Vagina (tissue), 2 donors: Measurements from ENCODE around the gene EBF3. TPM values are rescaled to one million over a fixed set of nuclear protein-coding genes. Genes with fewer than 3 reads are reported as not detected.

Experiments used
- DNase-seq, 2 donors: peaks; one replicate each; pipeline ENCODE4 v3.0.0-alpha.2; 2017; ENCODE audit errors: extremely low spot score in 2 of 2
- H3K27ac ChIP-seq: fragments of 200-600 bp; sonication (generic); one replicate; pipeline ENCODE4 v1.5.1; 2019
- H3K27me3 ChIP-seq: fragments of 200-600 bp; sonication (generic); one replicate; pipeline ENCODE4 v1.5.1; 2019
- H3K36me3 ChIP-seq, 2 donors: fragments of 200-600 bp; sonication (generic); one replicate each; pipeline ENCODE4 v1.5.1; 2017 to 2019
- H3K4me1 ChIP-seq: fragments of 200-600 bp; sonication (generic); one replicate; pipeline ENCODE4 v1.5.1; 2019
- H3K4me3 ChIP-seq, 2 donors: fragments of 200-600 bp; sonication (generic); 1 replicate in 1 of 2; 2 replicates in 1 of 2; pipeline ENCODE4 v1.5.1; 2016 to 2019
- H3K9me3 ChIP-seq: fragments of 200-600 bp; sonication (generic); one replicate; pipeline ENCODE4 v1.5.1; 2019
- CTCF ChIP-seq, 3 experiments: fragments of 450-650 bp in 2 of 3; fragments of 200-600 bp in 1 of 3; sonication (generic) in 1 of 3; IDR thresholded peaks; one replicate each; pipeline ENCODE4 v1.5.1; 2017 to 2019; ENCODE audit warnings: antibody characterized with exemption in 3 of 3, mild to moderate bottlenecking in 2 of 3, moderate library complexity in 2 of 3
- POLR2A ChIP-seq, 2 donors: fragments of 450-650 bp; IDR thresholded peaks; one replicate each; pipeline ENCODE4 v1.6.1; 2017; ENCODE audit warnings: antibody characterized with exemption in 2 of 2, mild to moderate bottlenecking in 2 of 2, moderate library complexity in 2 of 2
- POLR2AphosphoS5 ChIP-seq, 2 donors: sonication (generic); formaldehyde crosslinking; IDR thresholded peaks; one replicate each; pipeline ENCODE4 v1.9.0; 2017; ENCODE audit warnings: antibody characterized with exemption in 2 of 2, mild to moderate bottlenecking in 2 of 2, low read depth in 1 of 2; ENCODE audit not compliant: insufficient read depth in 1 of 2
- intact Hi-C: fragments of 100-400 bp; cut with DNase I; formaldehyde crosslinking; loops from one replicate; pipeline ENCODE4 v1.15.1; 2023
- total RNA-seq: library from RNA; depleted of rRNA; stranded (reverse); fragments of >200 nt; gene quantifications from one replicate; pipeline ENCODE4 v1.2.3, GENCODE V29; 2016

Gene EBF3
- total RNA-seq, 1 donor from 2014 or later = 10.6 TPM

- intact Hi-C loops = no loop called here
- TF ChIP-seq POLR2AphosphoS5 (IDR thresholded peaks at IDR 0.05; ENCODE audit: insufficient read depth in 1 of 2, low read depth in 1 of 2) = no peak
- no peak for TF ChIP-seq POLR2A (IDR thresholded peaks at IDR 0.05)
- no peak for TF ChIP-seq CTCF (IDR thresholded peaks at IDR 0.05)
- no peaks in the 10 kb centered on the region for H3K27me3 ChIP-seq
- H3K27ac ChIP-seq = no peak overlapping the region
- no peaks in the 10 kb centered on the region for H3K36me3 ChIP-seq
- H3K4me3 ChIP-seq = no peak overlapping the region
- H3K9me3 ChIP-seq = no peaks in the 10 kb centered on the region
- no peaks in the 10 kb centered on the region for H3K4me1 ChIP-seq
- DNase-seq = no peak
Observed at GRCh38 chr10:129893104-129894089, 70.7 kb downstream of the EBF3 start.

DNA sequence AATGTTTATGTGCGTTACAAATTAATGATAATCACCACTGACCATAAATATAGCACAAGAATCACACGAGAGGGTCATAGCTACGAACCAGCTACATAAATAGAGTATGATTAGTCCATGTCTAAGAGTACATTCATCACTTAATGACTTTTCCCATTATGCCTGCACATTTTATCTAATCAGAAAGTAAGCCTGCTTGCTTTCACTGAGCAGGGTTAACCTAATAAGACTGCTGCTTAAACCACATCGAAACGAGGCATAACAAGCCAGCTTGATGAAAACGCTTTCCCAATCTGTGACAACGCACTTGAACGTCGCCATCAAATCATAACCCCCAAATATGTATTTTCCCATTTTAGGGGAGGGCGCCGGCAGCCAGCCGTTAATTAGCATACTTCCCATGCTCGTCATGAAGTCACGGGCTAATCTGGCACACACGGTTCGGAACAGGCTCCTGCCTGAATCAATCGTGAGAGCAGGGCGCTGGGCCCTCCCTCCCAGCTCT lies 71.5 kb downstream of the EBF3 start:
- Histone ChIP-seq H3K27me3 (no peaks in the 10 kb centered on the region), H3K9me3 (no peaks in the 10 kb centered on the region), H3K4me3 (no peak overlapping the region), H3K4me1 (no peaks in the 10 kb centered on the region), H3K27ac (no peak overlapping the region), H3K36me3 (no peaks in the 10 kb centered on the region)
- intact Hi-C loops = no loop called here
- no peak for TF ChIP-seq POLR2AphosphoS5 (IDR thresholded peaks at IDR 0.05; ENCODE audit: insufficient read depth in 1 of 2, low read depth in 1 of 2)
- TF ChIP-seq CTCF (IDR thresholded peaks at IDR 0.05) = no peak
- TF ChIP-seq POLR2A (IDR thresholded peaks at IDR 0.05) = no peak
- DNase-seq = no peak

DNA sequence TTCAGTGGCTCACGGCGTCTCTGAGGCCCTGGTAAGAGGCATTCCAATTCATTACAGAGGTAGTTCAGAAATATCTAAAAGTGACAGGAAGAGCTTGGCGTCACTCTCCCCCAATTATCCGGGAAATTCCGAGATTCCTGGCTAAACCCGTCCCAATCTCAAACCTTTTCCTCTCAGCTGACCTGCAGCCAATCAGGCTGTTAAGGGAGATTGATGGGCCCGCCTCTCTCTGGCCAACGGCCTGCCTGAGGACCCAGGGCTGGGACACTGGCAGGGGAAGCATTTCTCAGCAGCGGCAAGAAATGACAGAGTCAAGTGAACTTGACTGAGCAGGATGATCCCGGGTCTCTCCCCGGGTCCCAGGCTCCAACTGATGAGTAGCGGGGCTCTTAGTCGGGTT lies 72.3 kb downstream of the EBF3 start:
- Histone ChIP-seq H3K27me3 (no peaks in the 10 kb centered on the region), H3K4me3 (no peak overlapping the region)

DNA sequence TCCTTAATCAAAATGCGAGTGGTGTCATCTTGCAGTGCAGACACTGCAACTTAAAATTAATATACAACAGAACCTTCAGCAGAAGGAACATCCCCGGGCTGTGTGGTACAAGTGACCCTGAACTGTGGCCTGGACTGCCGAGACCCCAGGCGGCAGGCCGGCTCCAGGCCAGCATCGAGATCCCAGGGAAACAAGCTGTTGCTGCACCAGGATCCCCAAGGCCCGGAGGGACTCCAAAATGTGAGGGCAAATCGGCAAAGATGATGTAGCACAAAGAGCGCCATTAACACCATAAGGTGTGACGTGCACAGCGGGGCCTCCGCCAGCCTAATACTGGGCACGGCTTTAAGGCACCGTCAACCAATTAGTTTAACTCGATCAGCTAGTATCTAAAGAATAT lies 73.9 kb downstream of the EBF3 start:
- H3K9me3 ChIP-seq = no peaks in the 10 kb centered on the region
- H3K27ac ChIP-seq = no peak overlapping the region
- DNase-seq = no peak
- H3K4me3 ChIP-seq = no peak overlapping the region
- H3K4me1 ChIP-seq = no peaks in the 10 kb centered on the region
- no peaks in the 10 kb centered on the region for H3K36me3 ChIP-seq
- no peaks in the 10 kb centered on the region for H3K27me3 ChIP-seq
- intact Hi-C loops = no loop called here
- TF ChIP-seq CTCF (IDR thresholded peaks at IDR 0.05) (no peak), POLR2AphosphoS5 (IDR thresholded peaks at IDR 0.05; ENCODE audit: insufficient read depth in 1 of 2, low read depth in 1 of 2) (no peak), POLR2A (IDR thresholded peaks at IDR 0.05) (no peak)

More for the DNA sequence above, 72.3 kb downstream of the EBF3 start:
- TF ChIP-seq POLR2A (IDR thresholded peaks at IDR 0.05) (no peak), CTCF (IDR thresholded peaks at IDR 0.05) (no peak), POLR2AphosphoS5 (IDR thresholded peaks at IDR 0.05; ENCODE audit: insufficient read depth in 1 of 2, low read depth in 1 of 2) (no peak)
- Histone ChIP-seq H3K36me3 (no peaks in the 10 kb centered on the region), H3K9me3 (no peaks in the 10 kb centered on the region), H3K27ac (no peak overlapping the region), H3K4me1 (no peaks in the 10 kb centered on the region)
- DNase-seq = no peak
- intact Hi-C loops = no loop called here
